GM12878 (cell line): ENCODE results near the gene ADGRL3. TPM values are rescaled to one million over a fixed set of nuclear protein-coding genes. Genes with fewer than 3 reads are reported as not detected.

ENCODE experiments used
- ATAC-seq: fragments of 200-7000 bp; cut with Tn5 transposase; 3 replicates; pipeline ENCODE4 v1.9.1; 2020; ENCODE audit warnings: mild to moderate bottlenecking, moderate library complexity
- BruUV-seq: library from RNA; stranded (reverse); fragments of 400-500 nt; replicated peaks from 2 replicates; lab custom pipeline; 2021; lab: Mats Ljungman, UMichigan
- CTCF ChIA-PET: fragments of 300-600 bp; sonication (Branson Sonifier 250); formaldehyde crosslinking; extraction: SDS; loops from one replicate; lab custom pipeline; 2021; ENCODE audit warnings: inconsistent platforms; lab: Yijun Ruan, JAX
- POLR2A ChIA-PET: fragments of 350-600 bp; formaldehyde crosslinking; extraction: SDS; loops from one replicate; lab custom pipeline; 2021; ENCODE audit warnings: inconsistent platforms; lab: Charles Lee
- RAD21 ChIA-PET: fragments of 300-600 bp; sonication (Branson Sonifier 250); formaldehyde crosslinking; loops from one replicate; lab custom pipeline; 2023; ENCODE audit warnings: antibody characterized with exemption; ENCODE audit not compliant: unreplicated experiment; lab: Charles Lee
- SMC1A ChIA-PET: fragments of 300-600 bp; sonication (Branson Sonifier 250); formaldehyde crosslinking; loops from one replicate; lab custom pipeline; 2023; ENCODE audit not compliant: unreplicated experiment, uncharacterized antibody; lab: Charles Lee
- DNase-seq: peaks from one replicate; pipeline ENCODE4 v3.0.0-alpha.2; 2011; ENCODE audit warnings: low read depth, low spot score
- FAIRE-seq: peaks from 3 replicates; lab custom pipeline; 2011; peaks lifted over from hg19 to GRCh38; lab: Jason Lieb, UNC
- H2AFZ ChIP-seq: 2 replicates; pipeline ENCODE4 v1.6.0; 2011; ENCODE audit warnings: low read depth, low read length, control low read depth; ENCODE audit not compliant: control insufficient read depth
- H3K27ac ChIP-seq: 2 replicates; pipeline ENCODE4 v1.5.1; 2011; ENCODE audit warnings: control low read depth; ENCODE audit not compliant: control insufficient read depth, insufficient read depth
- H3K27me3 ChIP-seq, 2 experiments: replicated peaks in 1 of 2; 2 replicates each; pipeline versions ENCODE4 v1.6.0 to v1.6.1; 2011; ENCODE audit warnings: low read length in 1 of 2; ENCODE audit not compliant: control insufficient read depth in 2 of 2, insufficient read depth in 2 of 2
- H3K36me3 ChIP-seq, 2 experiments: 2 replicates each; pipeline ENCODE4 v1.5.1; 2011; ENCODE audit warnings: low read length in 1 of 2; ENCODE audit not compliant: control insufficient read depth in 2 of 2, insufficient read depth in 2 of 2
- H3K4me1 ChIP-seq: 2 replicates; pipeline ENCODE4 v1.6.1; 2011; ENCODE audit warnings: mild to moderate bottlenecking, low read length, moderate library complexity, mixed read lengths; ENCODE audit not compliant: control insufficient read depth, insufficient read depth
- H3K4me2 ChIP-seq: 2 replicates; pipeline ENCODE4 v1.6.0; 2011; ENCODE audit warnings: control low read depth; ENCODE audit not compliant: control insufficient read depth, insufficient read depth
- H3K4me3 ChIP-seq: fragments of 200-600 bp; sonication (generic); 2 replicates; pipeline ENCODE4 v1.5.1; 2016
- H3K79me2 ChIP-seq: 2 replicates; pipeline ENCODE4 v1.6.0; 2011; ENCODE audit warnings: low read length; ENCODE audit not compliant: control insufficient read depth, insufficient read depth
- H3K9ac ChIP-seq: 2 replicates; pipeline ENCODE4 v1.8.0; 2011; ENCODE audit warnings: low read length, control low read depth, mixed read lengths; ENCODE audit not compliant: control insufficient read depth, insufficient read depth
- H3K9me3 ChIP-seq: replicated peaks from 3 replicates; pipeline ENCODE4 v1.5.1; 2011; ENCODE audit warnings: mild to moderate bottlenecking, low read length; ENCODE audit not compliant: control insufficient read depth, insufficient read depth
- H4K20me1 ChIP-seq: 2 replicates; pipeline ENCODE4 v1.6.0; 2011; ENCODE audit not compliant: control insufficient read depth, insufficient read depth
- ATF3 ChIP-seq: IDR thresholded peaks from 2 replicates; pipeline ENCODE4 v1.6.1; 2011; ENCODE audit warnings: low read depth, mild to moderate bottlenecking, low read length, moderate library complexity, borderline replicate concordance; ENCODE audit errors: extremely low read depth
- BACH1 ChIP-seq: fragments of 450-650 bp; IDR thresholded peaks from 2 replicates; pipeline ENCODE4 v1.6.1; 2017; ENCODE audit warnings: mild to moderate bottlenecking, borderline replicate concordance
- CBX3 ChIP-seq: fragments of 200-600 bp; sonication (generic); IDR thresholded peaks from 2 replicates; pipeline ENCODE4 v1.6.1; 2016; ENCODE audit warnings: low read depth, borderline replicate concordance
- CBX5 ChIP-seq: sonication (generic); IDR thresholded peaks from 2 replicates; pipeline ENCODE4 v1.6.1; 2016; ENCODE audit warnings: low read depth, moderate library complexity, mild to moderate bottlenecking, inconsistent platforms
- CUX1 ChIP-seq: IDR thresholded peaks from 2 replicates; pipeline ENCODE4 v1.6.1; 2012; ENCODE audit warnings: improper control_type of control experiment, low read depth, low read length; ENCODE audit not compliant: insufficient replicate concordance
- E2F8 ChIP-seq: fragments of 450-650 bp; IDR thresholded peaks from 2 replicates; pipeline ENCODE4 v1.6.1; 2018; ENCODE audit warnings: mild to moderate bottlenecking, low read depth, moderate library complexity; ENCODE audit not compliant: partially characterized antibody
- EGR1 ChIP-seq, 2 experiments: IDR thresholded peaks; 1 replicate in 1 of 2; 2 replicates in 1 of 2; pipeline ENCODE4 v1.6.1; 2011 to 2012; ENCODE audit warnings: low read depth in 2 of 2, low read length in 2 of 2, borderline replicate concordance in 1 of 2, mild to moderate bottlenecking in 1 of 2, moderate library complexity in 1 of 2
- GABPA ChIP-seq: IDR thresholded peaks from 2 replicates; pipeline ENCODE4 v1.6.1; 2014; ENCODE audit warnings: antibody characterized with exemption, low read depth, mild to moderate bottlenecking, inconsistent platforms
- IKZF1 ChIP-seq: fragments of 450-650 bp; conservative IDR thresholded peaks from 2 replicates; pipeline ENCODE4 v1.6.1; 2017; ENCODE audit warnings: antibody characterized with exemption, mild to moderate bottlenecking
- NR2F1 ChIP-seq: fragments of 450-650 bp; conservative IDR thresholded peaks from 2 replicates; pipeline ENCODE4 v1.6.1; 2017; ENCODE audit warnings: mild to moderate bottlenecking
- PAX5 ChIP-seq: IDR thresholded peaks from 2 replicates; pipeline ENCODE4 v1.6.1; 2011; ENCODE audit warnings: low read depth, low read length, borderline replicate concordance
- SUZ12 ChIP-seq: fragments of 200-600 bp; sonication (generic); IDR thresholded peaks from one replicate; pipeline ENCODE4 v1.6.1; 2018; ENCODE audit warnings: antibody characterized with exemption, mild to moderate bottlenecking; ENCODE audit not compliant: unreplicated experiment
- WRNIP1 ChIP-seq: IDR thresholded peaks from 2 replicates; pipeline ENCODE4 v1.6.1; 2011; ENCODE audit warnings: low read depth, low read length, improper control_type of control experiment, borderline replicate concordance
- YBX1 ChIP-seq: fragments of 450-650 bp; IDR thresholded peaks from 2 replicates; pipeline ENCODE4 v1.6.1; 2016; ENCODE audit warnings: antibody characterized with exemption
- ZNF384 ChIP-seq: IDR thresholded peaks from 2 replicates; pipeline ENCODE4 v1.6.1; 2012; ENCODE audit warnings: low read depth, mild to moderate bottlenecking, low read length, improper control_type of control experiment, borderline replicate concordance
- ZNF622 ChIP-seq: fragments of 450-650 bp; IDR thresholded peaks from 2 replicates; pipeline ENCODE4 v1.6.1; 2017; ENCODE audit warnings: mild to moderate bottlenecking, inconsistent platforms
- WGBS: methylation state at CpG from one replicate; pipeline ENCODE4 v1.1.6; 2016; ENCODE audit warnings: low lambda C conversion rate; ENCODE audit not compliant: insufficient replicate concordance, insufficient coverage; ENCODE audit errors: missing lambda C conversion rate; 5-methylcytosine and 5-hydroxymethylcytosine counted together
- in situ Hi-C: fragments of 300-500 bp; cut with MboI; formaldehyde crosslinking; loops from 9 replicates; pipeline ENCODE4 v1.14.3; 2018; ENCODE audit warnings: mixed read lengths
- intact Hi-C: fragments of 100-400 bp; cut with micrococcal nuclease; formaldehyde crosslinking; loops from one replicate; pipeline ENCODE4 v1.14.2; 2022; ENCODE audit not compliant: unreplicated experiment
- polyA plus RNA-seq, 11 experiments: library from polyadenylated mRNA; depleted of rRNA in 4 of 11; unstranded in 6 of 11; stranded (reverse) in 5 of 11; fragments of >200 nt; fragmentation: Nextera tagmentation in 4 of 11; fragmentation: Illumina TruSeq in 1 of 11; extraction: Ambion mirVana in 4 of 11; extraction: Trizol in 1 of 11; gene quantifications; 1 replicate in 1 of 11; 2 replicates in 10 of 11; pipeline versions ENCODE4 v1.2.1 to v1.2.3, GENCODE V29; 2011 to 2016; ENCODE audit warnings: inconsistent platforms in 2 of 11, missing spikeins in 2 of 11, low read depth in 1 of 11
- total RNA-seq, 4 experiments: library from RNA; depleted of rRNA in 3 of 4; stranded (reverse); fragments of >200 nt in 3 of 4; fragmentation: Illumina TruSeq in 1 of 4; extraction: Trizol in 1 of 4; gene quantifications; 2 replicates each; pipeline versions ENCODE4 v1.2.1 to v1.2.3, GENCODE V29; 2013 to 2021

Gene ADGRL3
- total and polyA plus RNA-seq, 10 of the 15 experiments (the other 5 are each of a cell fraction or from before 2014, with no cell fraction given) = 1.1 TPM; not detected in 9

DNA sequence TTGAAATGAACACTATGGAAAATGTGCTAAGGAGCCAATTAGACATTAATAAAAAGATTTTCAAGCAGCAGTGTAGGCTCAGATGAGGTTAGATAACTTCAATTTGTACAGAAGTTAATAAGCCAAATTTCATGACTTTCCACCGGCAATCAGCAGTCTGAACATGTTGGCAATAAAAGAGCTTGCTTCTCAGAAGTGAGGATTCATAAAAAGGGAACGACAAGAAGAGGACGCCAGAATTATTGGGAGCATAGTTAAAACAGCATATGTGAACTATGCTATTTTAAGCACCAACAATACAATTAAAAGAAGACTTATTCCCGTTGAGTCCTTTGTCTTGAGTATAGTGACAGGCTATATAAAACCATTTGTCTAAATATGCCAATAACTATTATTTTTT lies 785.3 kb downstream of the ADGRL3 start:
- ChIA-PET CTCF (interaction anchor here (1.0 kb wide), 1 partner anchor 20 kb away, joined by 3 read pairs; no protein-coding TSS in a partner anchor), POLR2A (no interaction called here), SMC1A (interaction anchor here (0.8 to 2.2 kb wide), 3 partner anchors 8 to 211 kb away, joined by 3 to 5 read pairs (median 4); no protein-coding TSS in a partner anchor), RAD21 (interaction anchor here (0.8 kb wide), 1 partner anchor 145 kb away, joined by 3 read pairs; no protein-coding TSS in a partner anchor)
- in situ Hi-C loops (no loop called here), intact Hi-C loops (no loop called here)
- DNase-seq (no peak), FAIRE-seq (no peak), ATAC-seq (no peak)
- Histone ChIP-seq H3K27ac (no peak overlapping the region), H3K4me1 (no peaks in the 10 kb centered on the region), H3K27me3 (no peaks in the 10 kb centered on the region), H3K4me3 (no peak overlapping the region), H3K9me3 (no peaks in the 10 kb centered on the region), H3K36me3 (no peaks in the 10 kb centered on the region), H3K79me2 (no peaks in the 10 kb centered on the region), H2AFZ (no peak overlapping the region), H3K4me2 (no peak overlapping the region), H4K20me1 (no peaks in the 10 kb centered on the region), H3K9ac (no peak overlapping the region)
- BruUV-seq = no TSS peak
- WGBS = 44% methylated on average over 4 of the region's 4 CpGs
- no peak for TF ChIP-seq YBX1
- no peak for TF ChIP-seq IKZF1
- no peak for TF ChIP-seq CBX5
- TF ChIP-seq CUX1 = no peak
- TF ChIP-seq EGR1 (IDR thresholded peaks at IDR 0.05; ENCODE audit: borderline replicate concordance in 1 of 2, low read depth in 2 of 2, low read length in 2 of 2) = no peak
- no peak for TF ChIP-seq ZNF622
- no peak for TF ChIP-seq CBX3
- TF ChIP-seq ATF3 = no peak
- no peak for TF ChIP-seq GABPA
- TF ChIP-seq PAX5 = no peak
- no peak for TF ChIP-seq SUZ12
- TF ChIP-seq E2F8 = no peak
- no peak for TF ChIP-seq BACH1
- TF ChIP-seq NR2F1 = no peak
- TF ChIP-seq ZNF384 = no peak
- no peak for TF ChIP-seq WRNIP1
